Muscle layer of duodenum (tissue), 2 donors: ENCODE data around the gene SEPTIN6.

Experiments
- H3K27ac ChIP-seq: one replicate; pipeline ENCODE4 v1.7.0; 2013; ENCODE audit warnings: mild to moderate bottlenecking, low read length
- H3K27me3 ChIP-seq: one replicate; pipeline ENCODE4 v1.7.0; 2013; ENCODE audit warnings: low read depth, mild to moderate bottlenecking, control low read depth, low read length
- H3K36me3 ChIP-seq, 2 donors: one replicate each; pipeline ENCODE4 v1.7.0; 2013; ENCODE audit warnings: low read length in 2 of 2, control low read depth in 1 of 2, mild to moderate bottlenecking in 1 of 2; ENCODE audit not compliant: insufficient read depth in 2 of 2, control insufficient read depth in 1 of 2
- H3K4me1 ChIP-seq, 2 donors: one replicate each; pipeline ENCODE4 v1.7.0; 2013; ENCODE audit warnings: low read length in 2 of 2, mild to moderate bottlenecking in 2 of 2, control low read depth in 1 of 2, moderate library complexity in 1 of 2; ENCODE audit not compliant: insufficient read depth in 2 of 2, control insufficient read depth in 1 of 2
- H3K4me3 ChIP-seq, 2 donors: one replicate each; pipeline ENCODE4 v1.7.0; 2013; ENCODE audit warnings: low read length in 2 of 2, low read depth in 1 of 2, mild to moderate bottlenecking in 1 of 2
- H3K9me3 ChIP-seq, 2 donors: one replicate each; pipeline ENCODE4 v1.7.0; 2013; ENCODE audit warnings: low read length in 2 of 2, control low read depth in 1 of 2, mild to moderate bottlenecking in 1 of 2; ENCODE audit not compliant: control insufficient read depth in 1 of 2
- donor health status: healthy.

The SEPTIN6 gene

GRCh38 chrX:119708936-119709335, 16.0 kb upstream of the SEPTIN6 start:
- H3K27ac ChIP-seq = no peak overlapping the region

GRCh38 chrX:119706616-119707015, 13.6 kb upstream of the SEPTIN6 start:
- H3K27ac ChIP-seq = no peak overlapping the region
- H3K36me3 ChIP-seq = no peaks in the 10 kb centered on the region
- H3K4me3 ChIP-seq = no peak overlapping the region

More at GRCh38 chrX:119708936-119709335, 16.0 kb upstream of the SEPTIN6 start:
- Histone ChIP-seq H3K4me3 (no peak overlapping the region), H3K36me3 (no peaks in the 10 kb centered on the region), H3K4me1 (no peaks in the 10 kb centered on the region), H3K27me3 (no peaks in the 10 kb centered on the region), H3K9me3 (no peaks in the 10 kb centered on the region)

GRCh38 chrX:119698845-119699244, 5.9 kb upstream of the SEPTIN6 start:
- Histone ChIP-seq H3K9me3 (no peaks in the 10 kb centered on the region), H3K4me1 (peaks cover 0 to 6% of the 10 kb centered on the region in 2 donors), H3K36me3 (no peaks in the 10 kb centered on the region), H3K27ac (no peak overlapping the region), H3K4me3 (no peak overlapping the region), H3K27me3 (no peaks in the 10 kb centered on the region)

More at GRCh38 chrX:119706616-119707015, 13.6 kb upstream of the SEPTIN6 start:
- H3K4me1 ChIP-seq = no peaks in the 10 kb centered on the region
- no peaks in the 10 kb centered on the region for H3K27me3 ChIP-seq
- H3K9me3 ChIP-seq = no peaks in the 10 kb centered on the region

GRCh38 chrX:119696251-119696890, 3.4 kb upstream of the SEPTIN6 start:
- Histone ChIP-seq H3K36me3 (no peaks in the 10 kb centered on the region), H3K4me1 (peaks cover 0 to 8% of the 10 kb centered on the region in 2 donors), H3K27ac (no peak overlapping the region), H3K27me3 (no peaks in the 10 kb centered on the region), H3K4me3 (no peak overlapping the region), H3K9me3 (no peaks in the 10 kb centered on the region)

- no peaks in the 10 kb centered on the region for H3K9me3 ChIP-seq
- no peak overlapping the region for H3K27ac ChIP-seq
- H3K27me3 ChIP-seq = no peaks in the 10 kb centered on the region
- no peak overlapping the region for H3K4me3 ChIP-seq
- no peaks in the 10 kb centered on the region for H3K36me3 ChIP-seq
- peaks cover 0 to 8% of the 10 kb centered on the region in 2 donors for H3K4me1 ChIP-seq
Measured at GRCh38 chrX:119695535-119696050, 2.6 kb upstream of the SEPTIN6 start.

- H3K9me3 ChIP-seq = no peaks in the 10 kb centered on the region
- H3K36me3 ChIP-seq = no peaks in the 10 kb centered on the region
- no peak overlapping the region for H3K27ac ChIP-seq
- H3K4me1 ChIP-seq = peaks cover 0 to 8% of the 10 kb centered on the region in 2 donors
- no peak overlapping the region for H3K4me3 ChIP-seq
- H3K27me3 ChIP-seq = no peaks in the 10 kb centered on the region
Measured at GRCh38 chrX:119694601-119695534, 1.9 kb upstream of the SEPTIN6 start.

- H3K36me3 ChIP-seq = no peaks in the 10 kb centered on the region
- H3K9me3 ChIP-seq = no peaks in the 10 kb centered on the region
- peaks cover 0 to 8% of the 10 kb centered on the region in 2 donors for H3K4me1 ChIP-seq
- H3K4me3 ChIP-seq = peak overlapping the region in 1 of 2 donors; percentile 75
- H3K27ac ChIP-seq = no peak overlapping the region
- H3K27me3 ChIP-seq = no peaks in the 10 kb centered on the region
Measured at GRCh38 chrX:119693996-119694451, 1.1 kb upstream of the SEPTIN6 start.

- Histone ChIP-seq H3K4me1 (peaks cover 0 to 8% of the 10 kb centered on the region in 2 donors), H3K4me3 (peak overlapping the region; percentile 61 to 75), H3K27me3 (no peaks in the 10 kb centered on the region), H3K27ac (peak overlapping the region; percentile 31), H3K9me3 (no peaks in the 10 kb centered on the region), H3K36me3 (no peaks in the 10 kb centered on the region)
Measured at GRCh38 chrX:119692191-119693039, 553 bp downstream of the SEPTIN6 start.

- H3K27ac ChIP-seq = peak overlapping the region; percentile 31
Measured at GRCh38 chrX:119690921-119691716, 1.8 kb downstream of the SEPTIN6 start.

GRCh38 chrX:119688911-119689321, 4.1 kb downstream of the SEPTIN6 start:
- no peak overlapping the region for H3K27ac ChIP-seq
- H3K36me3 ChIP-seq = no peaks in the 10 kb centered on the region
- H3K4me3 ChIP-seq = no peak overlapping the region
- H3K4me1 ChIP-seq = peaks cover 0 to 6% of the 10 kb centered on the region in 2 donors
- H3K9me3 ChIP-seq = no peaks in the 10 kb centered on the region
- H3K27me3 ChIP-seq = no peaks in the 10 kb centered on the region

More at GRCh38 chrX:119690921-119691716, 1.8 kb downstream of the SEPTIN6 start:
- Histone ChIP-seq H3K27me3 (no peaks in the 10 kb centered on the region), H3K4me3 (peak overlapping the region; percentile 61 to 75), H3K4me1 (peaks cover 0 to 8% of the 10 kb centered on the region in 2 donors), H3K36me3 (no peaks in the 10 kb centered on the region), H3K9me3 (no peaks in the 10 kb centered on the region)
